Activated CD8-positive, alpha-beta memory T cell treated with anti-CD3 and anti-CD28 coated beads for 4 hours (primary cell): Measurements from ENCODE around the gene KLHL10.

Experiments used
- DNase-seq, 2 donors: peaks; one replicate each; pipeline ENCODE4 v3.0.0-alpha.2; 2020; ENCODE audit warnings: low read depth in 2 of 2

Gene KLHL10

DNA sequence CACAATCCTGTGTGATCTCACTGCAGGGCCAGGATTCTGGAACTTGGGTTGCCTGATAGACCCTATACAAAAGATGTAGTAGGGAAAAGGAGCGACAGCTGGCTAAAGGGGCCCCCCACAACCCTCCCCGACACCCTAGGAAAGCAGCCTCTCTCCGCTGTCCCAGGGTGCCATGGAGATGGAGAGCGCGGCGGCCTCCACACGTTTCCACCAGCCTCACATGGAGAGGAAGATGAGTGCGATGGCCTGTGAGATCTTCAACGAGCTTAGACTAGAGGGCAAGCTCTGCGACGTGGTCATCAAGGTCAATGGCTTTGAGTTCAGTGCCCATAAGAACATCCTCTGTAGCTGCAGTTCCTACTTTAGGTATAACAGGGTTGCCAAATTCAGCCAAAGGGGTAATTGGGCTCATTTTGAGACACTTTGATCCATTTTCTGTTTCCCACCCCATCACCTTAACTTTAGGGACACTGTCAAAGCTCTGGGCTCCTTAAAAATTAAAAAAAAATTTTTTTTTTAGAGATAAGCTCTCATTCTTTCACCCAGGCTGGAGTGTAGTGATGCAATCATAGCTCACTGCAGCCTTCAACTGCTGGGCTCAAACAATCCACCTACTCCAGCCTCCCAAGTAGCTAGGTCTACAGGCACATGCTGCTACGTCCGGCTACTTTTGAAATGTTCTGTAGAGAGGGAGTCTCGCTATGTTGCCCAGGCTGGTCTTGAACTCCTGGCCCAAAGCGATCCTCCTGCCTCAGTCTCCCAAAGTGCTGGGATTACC lies at the start of gene KLHL10:
Gene KLHL10 (plus strand): TSS at position 65 of the 778 bp plus-strand sequence. CDS start 108 bp downstream, at position 173.
- no peak for DNase-seq

DNA sequence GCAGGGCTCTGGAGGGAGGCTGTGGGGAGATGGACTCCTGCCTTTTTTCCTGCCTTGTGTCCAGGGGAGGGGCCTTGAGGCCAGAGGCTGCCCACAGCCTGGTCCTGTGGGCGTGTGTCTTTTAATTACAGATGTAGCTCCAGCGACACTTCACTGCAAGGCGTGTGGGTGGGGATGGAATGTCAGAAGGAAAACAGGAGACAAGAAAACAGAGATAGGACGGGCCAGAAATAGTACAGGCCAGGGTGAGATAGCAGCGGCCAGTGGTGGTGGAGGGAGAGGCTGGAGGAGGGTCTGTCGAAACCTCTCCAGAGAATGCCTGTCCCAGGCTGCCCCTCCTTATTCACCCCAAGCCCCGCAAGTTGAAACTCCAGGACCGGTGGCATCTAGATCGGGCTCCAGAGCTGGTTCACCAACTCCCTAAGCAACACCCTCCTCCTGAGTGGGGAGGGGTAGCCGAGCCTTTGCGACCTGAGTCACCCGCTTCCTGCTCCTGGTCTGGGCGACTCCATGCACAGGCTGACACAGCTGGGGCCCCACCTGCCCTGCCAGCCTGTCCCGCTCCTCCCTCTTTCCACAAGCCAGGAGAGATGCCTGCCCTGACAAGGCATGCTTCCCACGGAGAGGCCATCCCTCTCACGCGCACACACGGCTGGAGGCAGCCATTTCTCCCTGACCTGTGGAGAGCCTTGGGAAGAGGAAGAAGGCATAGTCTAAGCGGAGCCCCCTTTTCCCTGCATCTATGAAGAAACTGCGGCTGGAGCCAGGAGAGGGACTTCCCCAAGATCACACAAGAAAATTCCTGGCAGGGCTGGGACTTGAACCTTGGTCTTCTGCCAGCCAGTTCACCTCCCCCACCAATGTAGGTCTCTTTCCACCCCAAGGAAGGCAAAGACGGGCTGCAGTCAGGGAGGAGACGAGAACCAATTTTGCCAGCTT lies 44.5 kb upstream of the KLHL10 start:
- DNase-seq = no peak

DNA sequence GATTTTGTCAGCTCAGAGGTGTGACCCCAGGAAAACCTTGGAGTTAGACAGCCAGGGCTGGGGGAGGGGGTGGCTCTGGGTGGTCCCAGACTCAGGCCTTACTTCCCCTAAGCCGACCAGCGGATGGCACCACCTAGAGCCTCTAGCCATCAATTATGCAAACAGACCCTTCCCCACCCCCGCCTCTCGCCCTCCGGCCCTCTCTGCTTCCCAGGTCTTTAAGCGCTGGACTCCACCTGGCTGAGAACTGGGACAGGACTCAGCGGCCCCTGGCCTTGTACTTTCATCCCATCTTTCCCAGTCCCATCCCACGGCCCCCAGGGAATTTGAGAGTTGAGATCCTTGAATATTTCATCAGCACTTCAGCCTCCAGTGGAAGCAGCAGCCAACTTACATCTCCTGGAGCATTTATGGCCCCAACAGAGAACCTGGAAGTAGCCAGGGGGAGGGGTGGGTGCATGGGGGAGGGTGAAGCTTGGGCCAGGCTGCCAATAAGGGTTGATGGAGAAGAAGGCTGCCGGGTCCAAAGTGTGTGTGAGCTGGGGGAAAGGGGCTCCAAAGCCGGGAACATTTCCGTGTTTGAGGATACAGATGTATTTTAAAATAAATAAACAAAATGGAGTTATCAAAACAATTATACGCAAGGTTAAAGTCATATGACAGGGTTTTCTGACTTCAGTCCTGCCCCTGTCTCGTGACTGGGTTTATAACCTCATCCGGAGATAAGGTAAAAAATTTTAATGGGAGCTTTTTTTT lies 43.7 kb upstream of the KLHL10 start:
- no peak for DNase-seq

DNA sequence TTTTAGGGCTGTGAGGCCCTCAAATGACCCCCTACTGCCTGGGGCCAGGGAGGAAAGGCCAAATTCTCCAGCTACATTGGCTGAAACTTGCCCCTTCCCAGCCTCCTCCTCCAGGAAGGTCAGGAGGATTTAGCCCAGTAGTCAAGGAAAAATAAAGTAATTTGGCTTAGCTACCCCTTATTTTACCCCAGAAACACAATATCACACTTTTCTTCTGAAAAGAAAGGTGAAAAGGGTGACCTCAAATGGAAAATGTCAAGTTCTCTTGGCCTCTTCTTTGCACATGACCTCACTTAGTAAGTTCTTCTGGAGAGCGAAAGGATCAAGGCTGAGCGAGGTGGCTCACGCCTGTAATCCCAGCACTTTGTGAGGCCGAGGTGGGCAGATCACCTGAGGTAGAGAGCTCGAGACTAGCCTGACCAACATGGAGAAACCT lies 43.1 kb upstream of the KLHL10 start:
- no peak for DNase-seq

DNA sequence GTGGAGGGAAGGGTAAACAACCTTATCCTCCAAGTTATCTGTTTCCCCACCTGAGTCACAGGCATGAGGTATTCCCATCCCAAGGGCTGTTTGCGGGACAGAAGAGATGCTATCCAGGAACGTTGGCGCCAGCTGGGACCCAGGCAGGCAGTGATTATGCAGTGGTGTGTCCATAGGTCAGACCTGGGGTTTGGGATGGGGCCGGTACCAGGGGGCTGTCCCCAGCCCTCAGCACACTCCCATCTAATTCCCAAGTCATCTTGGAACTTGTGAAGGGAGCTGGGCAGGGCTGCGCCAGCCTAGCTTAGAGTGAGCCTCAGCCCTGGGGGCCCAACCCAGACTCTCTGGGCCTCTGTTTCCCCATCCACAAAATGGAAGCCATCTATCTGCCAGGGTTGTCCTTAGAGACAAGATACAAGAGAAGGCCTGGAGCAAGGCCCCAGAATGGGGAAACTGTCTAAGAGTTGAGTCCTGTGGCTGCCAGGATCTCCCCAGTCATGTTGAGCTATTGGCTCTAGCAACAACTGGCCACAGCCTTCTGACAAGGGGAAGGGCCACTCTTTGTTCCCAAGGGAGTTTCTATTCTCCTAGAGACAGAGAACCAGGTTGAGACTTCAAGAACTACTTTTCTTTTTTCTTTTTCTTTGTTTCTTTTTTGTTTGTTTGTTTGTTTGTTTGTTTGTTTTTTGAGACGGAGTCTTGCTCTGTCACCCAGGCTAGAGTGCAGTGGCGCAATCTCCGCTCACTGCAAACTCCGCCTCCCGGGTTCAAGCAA lies 41.3 kb upstream of the KLHL10 start:
- no peak for DNase-seq

DNA sequence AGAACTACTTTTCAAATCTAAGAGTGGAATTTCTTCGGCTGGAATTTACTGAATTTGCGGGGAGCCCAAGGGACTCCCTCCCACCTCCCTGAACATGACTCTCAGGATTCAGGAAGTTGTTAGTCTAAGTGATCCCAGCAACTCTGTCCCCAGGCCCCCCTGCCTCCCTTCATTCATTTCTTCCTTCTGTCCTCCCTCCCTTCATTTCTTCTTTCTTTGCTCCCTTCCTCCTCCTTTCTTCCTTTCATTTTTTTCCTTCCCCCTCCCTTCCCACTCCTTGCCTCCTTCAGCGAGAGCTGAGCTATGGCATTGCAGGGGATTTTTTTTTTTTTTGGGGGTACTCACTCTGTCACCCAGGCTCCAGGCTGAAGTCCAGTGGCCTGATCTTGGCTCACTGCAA lies 40.2 kb upstream of the KLHL10 start:
- no peak for DNase-seq

DNA sequence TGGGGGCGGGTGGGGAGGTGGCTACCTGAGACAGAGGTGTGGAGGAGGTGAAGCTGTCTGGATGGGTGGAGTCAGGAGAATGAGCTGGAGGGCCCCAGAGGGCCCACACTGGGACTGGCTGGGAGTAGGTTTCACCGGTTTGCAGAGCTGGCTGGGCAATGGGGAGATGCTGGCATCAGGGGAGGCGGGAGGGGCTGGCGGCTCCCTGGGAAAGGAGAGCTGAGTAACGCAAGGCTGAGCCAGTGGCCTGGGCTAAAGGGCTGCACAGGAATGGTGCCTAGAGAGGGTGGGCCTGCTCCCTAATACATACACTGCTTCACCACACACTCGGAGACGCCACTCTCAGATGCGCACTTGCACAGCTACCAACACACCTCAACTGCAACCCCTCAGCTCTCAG lies 38.3 kb upstream of the KLHL10 start:
- DNase-seq = no peak

DNA sequence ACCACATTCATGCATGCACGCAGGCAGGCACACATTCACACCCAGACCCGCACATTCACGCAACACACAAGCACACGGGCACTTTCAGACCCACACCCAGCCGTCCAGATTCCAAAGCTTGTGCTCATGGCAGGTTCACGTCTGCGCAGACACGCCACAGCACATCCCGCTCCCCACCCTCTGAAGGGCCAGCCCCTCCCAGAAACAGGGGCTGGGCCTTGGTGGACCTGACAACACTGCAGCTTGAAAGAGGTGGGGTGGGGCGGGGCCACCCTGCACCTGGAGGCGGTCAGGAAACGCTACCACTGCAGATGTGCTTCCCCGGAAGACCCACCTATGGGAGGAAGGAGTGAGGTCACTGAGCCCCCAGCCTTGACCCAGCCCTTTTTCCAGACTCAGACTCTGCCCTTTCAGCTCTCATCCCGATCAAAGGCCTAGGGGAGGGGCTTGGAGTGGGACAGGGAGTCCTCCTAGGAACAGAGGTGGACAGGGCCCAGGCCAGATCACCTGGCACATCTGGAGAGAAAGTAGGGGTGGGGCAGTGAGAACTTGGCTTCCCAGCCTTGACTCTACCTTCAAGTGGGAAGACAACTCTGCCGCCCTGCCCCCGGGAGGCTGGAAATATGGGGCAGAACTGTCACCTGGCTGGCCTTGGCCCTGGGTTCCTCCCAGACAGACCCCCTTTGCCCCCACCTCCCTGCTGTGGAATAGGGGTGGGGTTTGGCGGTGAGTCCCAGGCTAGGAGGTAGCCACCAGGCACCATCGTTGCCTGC lies 36.8 kb upstream of the KLHL10 start:
- no peak for DNase-seq

DNA sequence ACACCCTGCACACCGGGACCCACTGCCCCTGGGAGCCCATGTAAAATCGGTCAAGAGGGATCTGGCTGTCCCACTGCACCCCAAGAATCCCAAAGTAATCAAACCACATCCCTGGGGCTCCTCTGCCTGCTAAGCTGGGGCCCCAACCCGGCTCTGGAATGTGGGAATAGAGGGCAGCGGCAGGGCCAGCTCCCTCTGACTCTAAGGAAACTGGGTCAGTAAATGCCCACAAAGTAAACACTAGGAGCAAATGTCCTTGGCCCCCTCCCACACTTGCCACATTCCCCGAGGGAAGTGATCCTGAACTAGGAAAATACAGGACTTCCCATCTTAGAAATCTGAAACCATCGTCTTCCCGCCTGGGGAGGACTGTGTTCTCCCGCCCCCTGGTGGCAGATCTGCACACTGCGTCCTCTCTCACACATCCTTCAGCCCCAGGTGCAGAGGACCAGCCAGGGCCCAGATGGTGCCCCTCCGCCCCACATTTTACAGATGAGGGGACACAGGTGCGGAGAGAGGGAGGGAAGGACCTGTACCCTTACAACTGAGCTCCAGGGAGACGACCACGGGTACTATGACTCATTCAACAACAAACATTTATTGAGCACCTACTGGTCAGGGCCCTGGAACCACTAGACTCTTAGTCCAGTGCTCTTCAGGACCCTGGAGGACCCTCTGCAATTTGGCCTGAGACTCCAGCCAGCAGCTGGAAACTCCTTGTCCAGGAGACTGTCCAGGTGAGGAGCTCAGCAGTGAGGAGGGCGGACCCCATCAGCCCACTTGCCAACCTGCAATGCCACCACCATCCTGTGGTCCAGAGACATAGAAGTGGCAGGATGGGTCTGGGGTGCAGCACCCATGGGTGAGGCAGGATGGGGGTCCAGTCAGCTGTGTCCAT lies 36.0 kb upstream of the KLHL10 start:
- DNase-seq = peak; percentile 53 to 56

DNA sequence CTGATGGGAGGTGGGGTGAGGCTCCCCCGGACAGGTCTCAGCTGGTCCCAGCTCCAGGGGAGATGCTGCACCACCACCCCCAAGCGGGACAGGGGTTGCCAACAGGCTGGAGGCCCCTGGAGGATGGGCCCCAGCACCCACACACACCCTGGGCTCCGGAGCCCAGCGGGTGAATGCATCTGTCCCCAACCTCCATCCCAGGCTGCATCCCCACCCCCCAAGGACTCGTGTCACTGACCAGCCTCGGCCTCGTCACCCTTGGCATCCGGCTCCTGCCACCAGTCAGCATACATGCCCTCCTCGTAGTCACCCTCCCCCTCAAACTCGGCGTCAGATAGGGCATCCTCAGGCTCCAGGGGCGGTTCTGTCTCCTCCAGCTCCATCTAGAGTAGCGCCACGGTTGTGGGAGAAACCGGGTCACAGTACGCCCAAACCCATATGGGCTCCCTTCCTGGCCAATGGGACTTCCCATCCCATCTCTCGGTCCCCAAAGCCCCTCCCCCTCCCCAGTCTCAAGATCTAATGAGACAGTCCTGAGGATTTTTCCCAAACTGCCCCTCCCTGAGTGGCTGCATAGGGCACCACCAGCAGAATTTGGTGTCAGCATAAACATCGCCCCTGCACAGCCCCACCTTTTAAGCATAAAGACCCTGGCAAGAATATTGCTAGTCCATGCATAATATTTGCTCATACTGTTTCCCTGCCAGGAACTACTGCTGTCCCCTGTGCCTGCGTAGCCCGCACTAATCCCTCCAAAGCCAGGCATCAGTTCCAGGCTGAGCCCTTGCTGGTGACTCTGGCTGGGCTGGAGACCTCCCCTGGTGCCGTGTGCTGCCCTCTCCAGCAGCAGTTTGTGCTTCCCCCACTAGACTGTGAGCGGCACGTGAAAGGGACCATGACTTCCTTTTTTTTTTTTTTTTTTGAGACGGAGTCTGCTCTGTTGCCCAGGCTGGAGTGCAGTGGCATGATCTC lies 34.3 kb upstream of the KLHL10 start:
- DNase-seq = no peak

DNA sequence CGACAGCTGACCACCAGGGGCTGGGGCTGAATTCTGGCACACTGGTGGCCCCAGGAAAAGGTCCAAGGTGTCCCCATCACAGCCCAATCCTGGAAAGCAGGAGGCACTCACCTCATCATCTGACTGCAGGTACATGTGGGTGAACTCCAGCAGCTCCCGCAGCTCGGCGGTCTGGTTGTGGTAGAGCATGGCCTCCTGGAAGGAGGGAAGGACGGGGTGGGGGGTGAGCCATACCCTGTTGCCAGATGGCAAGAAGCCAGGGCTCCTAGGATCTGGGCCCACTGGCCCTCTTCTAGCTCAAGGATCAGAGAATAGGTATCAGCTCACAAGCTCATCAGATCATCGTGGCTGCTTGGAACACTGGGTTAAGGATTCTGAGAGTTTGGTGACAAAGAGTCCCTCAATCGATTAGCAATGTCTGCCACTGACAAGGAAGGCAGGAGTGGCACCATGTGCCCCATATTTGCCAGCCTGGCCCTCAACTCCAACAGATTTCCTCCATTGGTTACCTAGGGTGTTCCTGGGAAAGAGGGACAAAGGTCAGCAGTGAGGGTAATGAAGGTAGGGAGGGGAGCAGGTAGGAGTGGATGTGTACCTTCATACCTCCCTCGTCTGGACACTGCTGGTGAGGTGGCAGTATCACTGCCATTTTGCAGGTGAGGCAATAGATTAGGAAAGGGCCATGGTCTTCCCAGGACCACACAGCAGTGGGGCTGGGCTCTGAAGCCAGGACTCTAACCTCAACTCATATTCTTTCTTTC lies 30.8 kb upstream of the KLHL10 start:
- no peak for DNase-seq

DNA sequence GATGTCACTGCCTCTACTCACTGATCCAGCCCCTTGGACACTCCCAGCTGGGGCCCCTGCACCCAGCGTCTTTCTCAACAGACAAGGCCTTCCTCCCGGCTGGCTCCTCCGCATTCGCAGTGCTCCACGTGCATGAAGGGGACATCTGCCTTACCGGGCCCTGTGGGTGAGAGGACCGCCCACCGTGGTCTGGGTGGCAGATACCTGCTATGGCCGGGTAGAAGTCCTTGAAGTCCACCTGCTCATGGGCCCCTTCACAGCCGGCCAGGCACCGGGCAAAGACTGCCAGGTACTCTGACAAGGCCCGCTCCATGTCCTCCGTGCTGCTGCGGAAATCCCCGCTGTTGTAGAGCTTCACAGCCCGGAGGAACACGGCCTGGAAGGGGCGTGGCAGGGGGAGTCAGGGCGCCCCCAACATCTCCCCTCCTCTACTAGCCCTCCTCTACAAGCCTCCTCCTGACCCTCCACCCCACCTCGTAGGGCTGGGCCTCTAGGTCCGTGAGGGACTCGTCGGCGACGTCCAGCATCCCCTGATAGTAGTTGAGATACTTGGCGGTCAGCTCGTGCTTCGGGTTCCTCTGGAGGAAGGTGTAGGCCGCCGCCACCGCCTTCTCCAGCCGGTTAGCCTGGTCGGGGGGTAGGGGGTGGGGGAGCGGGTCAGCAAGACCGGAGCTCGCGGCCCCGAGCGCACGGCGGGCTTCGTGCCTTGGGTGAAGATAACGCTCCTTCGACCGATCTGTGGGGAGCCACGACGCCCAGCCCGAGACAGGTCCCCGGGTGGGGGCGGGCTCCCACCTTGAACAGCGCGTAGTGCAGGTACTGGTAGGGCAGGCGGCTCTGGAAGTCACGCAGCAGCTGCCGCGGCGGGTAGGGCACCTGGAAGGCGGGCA lies 26.7 kb upstream of the KLHL10 start:
- no peak for DNase-seq

DNA sequence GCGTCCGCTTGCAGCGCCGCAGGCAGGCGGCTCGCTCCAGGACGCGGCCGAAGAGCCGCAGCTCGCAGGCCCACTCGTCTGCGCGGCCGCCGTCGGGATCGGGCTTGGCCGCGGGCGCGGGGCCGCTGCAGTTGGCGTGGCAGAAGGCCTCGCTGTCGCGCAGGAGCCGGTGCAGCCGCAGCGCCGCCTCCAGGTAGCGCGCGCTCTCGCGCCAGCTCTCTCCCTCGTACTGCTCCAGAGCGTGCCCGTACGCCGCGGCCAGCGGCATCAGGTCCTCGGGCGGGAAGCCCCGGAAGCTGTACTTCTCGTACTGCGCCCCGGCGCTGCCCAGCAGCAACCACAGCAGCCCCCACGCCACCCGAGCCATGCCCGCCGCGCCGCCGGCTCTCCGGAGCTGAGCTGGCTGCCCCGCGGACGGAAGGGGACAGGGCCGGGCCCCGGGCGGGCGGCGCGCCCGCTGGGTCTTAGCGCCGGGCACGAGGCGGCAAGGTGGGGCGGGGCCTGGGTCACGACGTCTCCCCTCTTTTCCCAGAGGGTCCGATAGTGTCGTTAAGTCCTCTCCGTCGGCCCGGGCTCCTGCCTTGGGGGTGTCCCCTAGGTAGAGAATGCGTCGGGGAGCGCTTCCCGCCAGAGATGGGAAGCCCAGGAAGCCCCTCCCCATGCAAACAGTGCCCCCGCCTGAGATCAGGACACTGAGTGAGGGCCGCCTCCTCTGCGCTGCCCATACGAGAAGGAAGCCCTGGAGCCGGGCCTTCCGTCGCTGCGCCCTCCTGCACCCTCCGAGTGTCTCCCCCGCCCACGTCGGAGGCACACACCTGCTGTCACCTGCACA lies 25.9 kb upstream of the KLHL10 start, which contains the start of gene P3H4:
Gene P3H4 (minus strand): TSS at position 401 of the 832 bp plus-strand sequence. CDS start 34 bp downstream, at position 367.
- peak; percentile 18 to 39 for DNase-seq

DNA sequence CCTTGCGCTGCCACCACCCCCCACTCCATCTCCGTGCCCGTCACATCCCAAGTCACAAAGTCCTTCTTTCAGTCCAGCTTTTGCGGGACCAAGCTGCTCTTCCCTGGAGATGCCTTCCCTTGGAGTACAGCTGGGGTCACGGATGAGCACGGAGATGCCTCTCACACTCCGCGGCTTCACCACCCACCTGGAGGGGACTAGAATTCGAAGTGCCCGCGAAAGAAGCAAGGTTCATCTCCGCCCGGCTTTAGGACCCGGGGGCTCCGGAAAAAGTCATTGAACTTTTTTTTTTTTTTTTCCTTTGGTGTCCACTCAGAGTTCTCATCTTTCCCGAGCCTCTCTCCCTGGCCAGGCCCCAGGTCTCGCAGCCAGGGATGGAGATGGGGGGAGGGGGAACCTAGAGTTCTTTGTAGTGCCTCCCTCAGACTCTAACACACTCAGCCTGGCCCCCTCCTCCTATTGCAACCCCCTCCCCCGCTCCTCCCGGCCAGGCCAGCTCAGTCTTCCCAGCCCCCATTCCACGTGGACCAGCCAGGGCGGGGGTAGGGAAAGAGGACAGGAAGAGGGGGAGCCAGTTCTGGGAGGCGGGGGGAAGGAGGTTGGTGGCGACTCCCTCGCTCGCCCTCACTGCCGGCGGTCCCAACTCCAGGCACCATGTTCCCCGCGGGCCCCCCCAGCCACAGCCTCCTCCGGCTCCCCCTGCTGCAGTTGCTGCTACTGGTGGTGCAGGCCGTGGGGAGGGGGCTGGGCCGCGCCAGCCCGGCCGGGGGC lies 25.1 kb upstream of the KLHL10 start, which contains the start of gene FKBP10:
Gene FKBP10 (plus strand): TSS at position 624 of the 771 bp plus-strand sequence. CDS start 31 bp downstream, at position 655.
- peak in 1 of 2 donors; percentile 24 for DNase-seq
